SK-N-MC (cell line): ENCODE results near the gene PDE4D.

ENCODE experiments used
- EZH2 ChIP-seq: fragments of 200-600 bp; sonication (generic); IDR thresholded peaks from one replicate; pipeline ENCODE4 v1.6.1; 2017; ENCODE audit warnings: antibody characterized with exemption
- POLR2AphosphoS5 ChIP-seq: IDR thresholded peaks from 2 replicates; pipeline ENCODE4 v1.6.1; 2012; ENCODE audit warnings: mild to moderate bottlenecking, low read depth, low read length, borderline replicate concordance

DNA sequence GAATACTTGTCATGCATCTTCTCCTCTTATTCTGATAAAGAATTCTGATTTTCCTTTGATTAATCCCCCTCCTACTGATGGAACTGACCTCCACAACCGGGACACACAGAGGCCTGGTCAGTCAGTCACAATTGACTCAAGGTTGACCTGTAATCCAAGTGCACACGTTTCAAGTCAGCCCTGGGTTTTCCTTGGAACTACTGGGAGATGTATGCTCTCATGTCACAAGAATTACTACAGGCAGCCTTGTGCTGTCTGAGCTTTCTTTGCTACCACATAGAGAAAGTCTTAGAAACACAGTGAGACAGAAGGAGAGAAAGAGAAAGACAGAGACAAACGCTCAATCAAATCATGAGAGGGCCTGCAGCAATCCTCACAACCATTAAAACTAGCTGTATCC is 345.8 kb downstream of the PDE4D start:
- no peak for TF ChIP-seq EZH2
- no peak for TF ChIP-seq POLR2AphosphoS5
